Left lung (tissue), 10 donors: Measurements from ENCODE around the gene PRKN. TPM values are rescaled to one million over a fixed set of nuclear protein-coding genes. Genes with fewer than 3 reads are reported as not detected.

Experiments used
- ATAC-seq: fragments of 200-7000 bp; cut with Tn5 transposase; one replicate; pipeline ENCODE4 v1.9.1; 2020; ENCODE audit warnings: moderate library complexity
- DNase-seq, 4 donors: peaks; one replicate each; pipeline ENCODE4 v3.0.0-alpha.2; 2013 to 2020
- H3K27ac ChIP-seq, 2 donors: fragments of 200-600 bp; sonication (generic) in 1 of 2; one replicate each; pipeline versions ENCODE4 v1.5.0 to v1.8.0; 2020 to 2021
- H3K27me3 ChIP-seq, 2 donors: fragments of 200-600 bp; sonication (generic) in 1 of 2; one replicate each; pipeline versions ENCODE4 v1.5.0 to v1.8.0; 2020 to 2021
- H3K36me3 ChIP-seq, 2 donors: fragments of 200-600 bp; sonication (generic) in 1 of 2; one replicate each; pipeline versions ENCODE4 v1.5.0 to v1.8.0; 2020 to 2021
- H3K4me1 ChIP-seq, 2 donors: fragments of 200-600 bp; one replicate each; pipeline ENCODE4 v1.8.0; 2021
- H3K4me3 ChIP-seq, 2 donors: fragments of 200-600 bp; sonication (generic) in 1 of 2; one replicate each; pipeline versions ENCODE4 v1.5.0 to v1.8.0; 2020 to 2021; ENCODE audit warnings: mild to moderate bottlenecking in 1 of 2
- H3K9me3 ChIP-seq, 2 donors: fragments of 200-600 bp; sonication (generic) in 1 of 2; one replicate each; pipeline versions ENCODE4 v1.5.0 to v1.8.0; 2020 to 2021
- intact Hi-C, 2 donors: fragments of 100-400 bp; cut with DNase I; formaldehyde crosslinking; loops; one replicate each; pipeline versions ENCODE4 v1.11.2 to v1.14.2; 2022
- polyA plus RNA-seq, 6 donors: library from polyadenylated mRNA; unstranded; fragments of 120-200 nt; gene quantifications; one replicate each; pipeline ENCODE4 v1.2.1, GENCODE V29; 2013; ENCODE audit not compliant: insufficient read length in 6 of 6
- total RNA-seq, 2 donors: library from RNA; stranded (reverse); fragmentation: NEBNext Ultra II Directional; extraction: Animal tissue kit (Norgen Biotek cat#: 25700); gene quantifications; one replicate each; pipeline ENCODE4 v1.2.1, GENCODE V29; 2021
- TF ChIP-seq, protein P1 (sequence below), 2 donors: fragments of 200-600 bp; sonication (generic) in 1 of 2; IDR thresholded peaks; one replicate each; pipeline versions ENCODE4 v1.5.0 to v1.8.0; 2021; ENCODE audit warnings: antibody characterized with exemption in 2 of 2
- donor health status: DM: no; HTN: yes; CAD: no.
- donor health status: DM: no; HTN: no; CAD: no.

The PRKN gene
- total and polyA plus RNA-seq, 8 donors = 1.9 to 4.3 (median 2.5) TPM

DNA sequence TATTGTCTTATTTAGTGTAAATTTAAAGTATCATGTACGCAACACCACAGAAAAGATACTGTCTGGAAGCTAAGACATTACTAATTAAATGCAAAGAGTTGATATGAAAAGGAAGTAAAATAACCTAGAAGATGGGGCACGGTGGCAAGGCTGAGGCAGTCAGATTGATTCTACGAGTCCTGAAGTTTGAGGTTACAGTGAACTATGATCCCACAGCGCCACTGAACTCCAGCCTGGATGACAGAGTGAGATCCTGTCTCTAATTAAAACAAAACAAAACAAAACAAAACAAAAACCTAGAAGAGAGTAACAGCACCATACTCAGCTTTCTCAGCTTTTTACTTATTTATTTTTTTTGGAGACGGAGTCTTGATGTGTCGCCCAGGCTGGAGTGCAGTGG lies 199.0 kb downstream of the PRKN start:
- no peak for ATAC-seq

DNA sequence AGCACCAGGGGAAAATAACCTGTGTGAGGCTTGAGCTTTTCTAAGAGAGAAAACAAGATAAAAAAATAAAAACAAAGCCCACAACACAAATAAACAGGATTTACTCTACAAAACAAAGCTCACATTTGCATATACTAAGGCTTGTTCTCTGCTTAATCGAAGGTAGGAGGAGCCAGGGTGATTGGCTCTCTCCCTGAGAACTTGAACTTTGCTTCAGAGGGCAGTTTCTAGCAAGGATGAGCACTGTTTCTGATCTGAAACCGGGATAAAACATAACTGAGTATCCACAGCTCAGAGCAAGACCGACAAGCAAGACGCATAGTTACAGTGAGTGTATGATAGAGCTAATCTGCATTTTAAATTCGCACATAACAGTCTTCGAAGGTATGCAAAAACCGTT lies 200.6 kb downstream of the PRKN start:
- Histone ChIP-seq H3K27me3 (no peaks in the 10 kb centered on the region), H3K4me3 (no peak overlapping the region), H3K36me3 (no peaks in the 10 kb centered on the region), H3K9me3 (peaks cover 0 to 5% of the 10 kb centered on the region in 2 donors), H3K4me1 (no peaks in the 10 kb centered on the region), H3K27ac (no peak overlapping the region)
- TF ChIP-seq, protein P1, sequence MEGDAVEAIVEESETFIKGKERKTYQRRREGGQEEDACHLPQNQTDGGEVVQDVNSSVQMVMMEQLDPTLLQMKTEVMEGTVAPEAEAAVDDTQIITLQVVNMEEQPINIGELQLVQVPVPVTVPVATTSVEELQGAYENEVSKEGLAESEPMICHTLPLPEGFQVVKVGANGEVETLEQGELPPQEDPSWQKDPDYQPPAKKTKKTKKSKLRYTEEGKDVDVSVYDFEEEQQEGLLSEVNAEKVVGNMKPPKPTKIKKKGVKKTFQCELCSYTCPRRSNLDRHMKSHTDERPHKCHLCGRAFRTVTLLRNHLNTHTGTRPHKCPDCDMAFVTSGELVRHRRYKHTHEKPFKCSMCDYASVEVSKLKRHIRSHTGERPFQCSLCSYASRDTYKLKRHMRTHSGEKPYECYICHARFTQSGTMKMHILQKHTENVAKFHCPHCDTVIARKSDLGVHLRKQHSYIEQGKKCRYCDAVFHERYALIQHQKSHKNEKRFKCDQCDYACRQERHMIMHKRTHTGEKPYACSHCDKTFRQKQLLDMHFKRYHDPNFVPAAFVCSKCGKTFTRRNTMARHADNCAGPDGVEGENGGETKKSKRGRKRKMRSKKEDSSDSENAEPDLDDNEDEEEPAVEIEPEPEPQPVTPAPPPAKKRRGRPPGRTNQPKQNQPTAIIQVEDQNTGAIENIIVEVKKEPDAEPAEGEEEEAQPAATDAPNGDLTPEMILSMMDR (IDR thresholded peaks at IDR 0.05) = no peak
- DNase-seq (no peak), ATAC-seq (no peak)
- intact Hi-C loops = no loop called here

More for the DNA sequence above, 199.0 kb downstream of the PRKN start:
- Histone ChIP-seq H3K9me3 (peaks cover 0 to 1% of the 10 kb centered on the region in 2 donors), H3K4me1 (no peaks in the 10 kb centered on the region), H3K4me3 (no peak overlapping the region), H3K36me3 (no peaks in the 10 kb centered on the region), H3K27ac (no peak overlapping the region), H3K27me3 (no peaks in the 10 kb centered on the region)
- TF ChIP-seq, protein P1 (IDR thresholded peaks at IDR 0.05) = no peak
- intact Hi-C loops = no loop called here
- DNase-seq = no peak

DNA sequence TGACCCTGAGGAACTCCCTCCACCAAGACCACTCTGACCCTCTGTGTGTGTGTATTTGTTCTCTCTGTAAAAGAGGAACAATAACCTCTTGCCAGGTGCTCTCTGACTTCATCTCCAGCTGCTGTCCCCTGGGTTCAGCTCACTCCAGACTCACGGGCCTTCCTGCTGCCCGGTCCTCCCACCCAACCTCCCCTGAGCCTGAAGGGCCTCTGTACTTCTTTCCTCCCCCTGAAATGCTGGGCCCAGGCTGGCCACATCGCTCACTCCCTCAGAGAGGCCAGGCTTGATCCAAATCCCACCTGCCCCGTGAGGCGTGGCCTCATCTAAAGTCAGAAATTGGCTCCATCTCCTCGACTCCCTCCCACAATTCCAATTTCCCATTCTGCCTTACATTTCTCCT lies 202.4 kb downstream of the PRKN start:
- intact Hi-C loops = no loop called here
- no peaks in the 10 kb centered on the region for H3K27me3 ChIP-seq
- no peak overlapping the region for H3K4me3 ChIP-seq
- TF ChIP-seq, protein P1 (IDR thresholded peaks at IDR 0.05) = no peak
- no peaks in the 10 kb centered on the region for H3K36me3 ChIP-seq
- H3K4me1 ChIP-seq = no peaks in the 10 kb centered on the region
- H3K9me3 ChIP-seq = peaks cover 0 to 5% of the 10 kb centered on the region in 2 donors
- no peak overlapping the region for H3K27ac ChIP-seq
- no peak for ATAC-seq
- no peak for DNase-seq

DNA sequence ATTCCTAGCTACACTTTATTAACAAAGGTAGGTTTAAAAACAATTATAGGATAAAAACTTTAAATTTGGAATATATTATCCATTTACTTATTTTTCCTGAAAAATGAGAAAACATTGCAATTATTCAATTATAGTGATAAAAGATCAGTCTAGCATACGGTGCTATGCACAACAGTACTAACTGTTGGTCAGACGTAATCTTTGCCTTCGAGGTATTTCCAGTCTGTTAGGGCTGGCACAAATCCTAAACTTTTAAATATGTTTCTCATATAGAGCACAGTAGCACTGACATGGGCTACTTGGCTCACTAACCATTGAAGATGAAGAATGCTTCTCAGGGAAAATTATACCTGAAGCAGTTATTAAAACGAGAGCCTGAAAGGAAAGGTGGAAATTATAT lies 214.8 kb downstream of the PRKN start:
- ATAC-seq (no peak), DNase-seq (no peak)
- H3K4me1 ChIP-seq = no peaks in the 10 kb centered on the region
- intact Hi-C loops = no loop called here
- H3K4me3 ChIP-seq = no peak overlapping the region
- H3K9me3 ChIP-seq = no peaks in the 10 kb centered on the region
- no peaks in the 10 kb centered on the region for H3K27me3 ChIP-seq
- TF ChIP-seq, protein P1 (IDR thresholded peaks at IDR 0.05) = no peak
- H3K36me3 ChIP-seq = no peaks in the 10 kb centered on the region
- H3K27ac ChIP-seq = no peak overlapping the region

DNA sequence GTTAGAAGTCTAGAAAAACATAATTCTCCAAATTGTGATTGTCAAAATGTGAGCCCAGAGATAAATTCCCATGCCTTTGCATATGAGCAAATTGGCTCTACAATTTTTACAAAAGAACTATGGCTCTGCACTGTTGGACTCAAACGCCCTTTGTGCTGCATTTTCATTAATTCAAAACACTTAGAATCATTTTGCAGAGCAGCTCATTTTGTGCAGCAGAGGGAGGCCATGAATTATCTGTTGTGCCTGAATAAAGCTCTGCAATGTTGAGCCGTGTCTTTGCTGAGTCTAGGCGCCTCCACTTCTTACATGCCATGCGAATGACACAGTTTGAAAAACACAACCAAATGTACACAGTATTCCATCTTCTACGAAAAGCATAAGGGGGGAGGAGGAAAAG lies 230.2 kb downstream of the PRKN start:
- no peaks in the 10 kb centered on the region for H3K36me3 ChIP-seq
- DNase-seq = no peak
- TF ChIP-seq, protein P1 (IDR thresholded peaks at IDR 0.05) = no peak
- no peak overlapping the region for H3K27ac ChIP-seq
- no peaks in the 10 kb centered on the region for H3K27me3 ChIP-seq
- peaks cover 0 to 2% of the 10 kb centered on the region in 2 donors for H3K9me3 ChIP-seq
- no peak overlapping the region for H3K4me3 ChIP-seq
- no peak for ATAC-seq
- no peaks in the 10 kb centered on the region for H3K4me1 ChIP-seq
- intact Hi-C loops = no loop called here
